GM10266 (cell line): ENCODE measurements around the gene PRKCE.

ENCODE experiments used
- DNase-seq: peaks from one replicate; pipeline ENCODE4 v3.0.0; 2012; ENCODE audit errors: extremely low spot score
- CTCF ChIP-seq: IDR thresholded peaks from 2 replicates; pipeline ENCODE4 v1.5.1; 2012; ENCODE audit warnings: mild to moderate bottlenecking, low read depth; ENCODE audit not compliant: control insufficient read depth, insufficient read depth; ENCODE audit errors: missing control alignments

The PRKCE gene

GRCh38 chr2:45741161-45741850, 89.8 kb downstream of the PRKCE start:
- no peak for DNase-seq
- TF ChIP-seq CTCF: no peak

GRCh38 chr2:45743531-45744396, 92.3 kb downstream of the PRKCE start:
- no peak for DNase-seq
- no peak for TF ChIP-seq CTCF

- DNase-seq: no peak
- TF ChIP-seq CTCF: no peak
Measured at GRCh38 chr2:45745231-45745630, 93.8 kb downstream of the PRKCE start.

- TF ChIP-seq CTCF: no peak
- no peak for DNase-seq
Measured at GRCh38 chr2:45746888-45747287, 95.4 kb downstream of the PRKCE start.

GRCh38 chr2:45747363-45747762, 95.9 kb downstream of the PRKCE start:
- TF ChIP-seq CTCF: no peak

GRCh38 chr2:45748239-45748638, 96.8 kb downstream of the PRKCE start:
- DNase-seq: no peak
- TF ChIP-seq CTCF: no peak

More at GRCh38 chr2:45747363-45747762, 95.9 kb downstream of the PRKCE start:
- no peak for DNase-seq

- no peak for DNase-seq
- no peak for TF ChIP-seq CTCF
Measured at GRCh38 chr2:45750001-45750400, 98.5 kb downstream of the PRKCE start.
